ENCODE results near the gene COG6. TPM values are rescaled to one million over a fixed set of nuclear protein-coding genes. Genes with fewer than 3 reads are reported as not detected.

COG6 gene
- total and polyA plus RNA-seq, 2 of the 4 experiments (the other 2 are of a cell fraction): 22.8 to 37.5 TPM

DNA sequence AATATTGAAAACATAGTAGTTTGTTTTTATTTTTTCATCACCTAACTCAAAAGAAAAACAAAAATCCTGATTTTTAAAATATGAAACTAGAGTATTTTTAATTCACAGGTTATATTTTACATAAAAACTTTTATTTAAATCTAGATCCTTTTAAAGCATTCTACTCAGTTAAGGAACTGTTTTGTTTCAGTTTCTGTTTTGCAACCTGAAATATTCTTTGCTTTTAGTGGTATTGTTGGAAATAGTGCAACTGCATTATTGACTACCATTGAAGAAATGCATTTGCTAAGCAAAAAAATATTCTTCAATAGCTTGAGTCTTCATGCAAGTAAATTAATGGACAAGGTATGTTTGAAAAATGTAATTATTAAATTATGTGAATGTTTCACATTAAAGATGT, 43.8 kb downstream of the COG6 start (continued):
- TF ChIP-seq, protein P1, sequence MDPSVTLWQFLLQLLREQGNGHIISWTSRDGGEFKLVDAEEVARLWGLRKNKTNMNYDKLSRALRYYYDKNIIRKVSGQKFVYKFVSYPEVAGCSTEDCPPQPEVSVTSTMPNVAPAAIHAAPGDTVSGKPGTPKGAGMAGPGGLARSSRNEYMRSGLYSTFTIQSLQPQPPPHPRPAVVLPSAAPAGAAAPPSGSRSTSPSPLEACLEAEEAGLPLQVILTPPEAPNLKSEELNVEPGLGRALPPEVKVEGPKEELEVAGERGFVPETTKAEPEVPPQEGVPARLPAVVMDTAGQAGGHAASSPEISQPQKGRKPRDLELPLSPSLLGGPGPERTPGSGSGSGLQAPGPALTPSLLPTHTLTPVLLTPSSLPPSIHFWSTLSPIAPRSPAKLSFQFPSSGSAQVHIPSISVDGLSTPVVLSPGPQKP (IDR thresholded peaks at IDR 0.05; ENCODE audit: borderline replicate concordance, low read depth, low read length): no peak
- TF ChIP-seq RCOR1 (IDR thresholded peaks at IDR 0.05; ENCODE audit: insufficient replicate concordance, low read length) (no peak), RAD21 (IDR thresholded peaks at IDR 0.05; ENCODE audit: low read length) (no peak)

DNA sequence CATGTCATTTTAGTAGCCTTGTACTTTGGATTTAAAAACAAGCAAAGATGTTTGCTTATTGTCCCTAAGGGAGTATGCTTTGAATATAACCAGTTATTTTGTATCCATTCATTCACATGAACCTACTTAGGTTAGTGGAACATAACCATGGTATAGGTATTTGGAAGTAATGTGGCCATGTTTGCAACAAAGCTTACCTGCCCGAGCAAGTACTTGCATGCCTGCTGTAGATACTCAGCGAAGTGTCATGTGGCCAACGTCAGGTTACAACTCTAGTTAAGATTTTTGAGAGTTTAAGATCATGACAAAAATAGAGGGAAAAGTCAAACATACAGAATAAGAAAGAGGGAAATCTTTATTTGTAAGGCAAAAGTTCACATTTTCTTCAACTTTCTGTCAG, 57.2 kb downstream of the COG6 start:
- no peaks in the 10 kb centered on the region for H3K9me1 ChIP-seq (ENCODE audit: insufficient read depth, low read length)
- POLR2A ChIA-PET (ENCODE audit: unreplicated experiment): no interaction called here
- H4K91ac ChIP-seq (ENCODE audit: insufficient read depth, low read depth, low read length): no peak overlapping the region
- no peaks in the 10 kb centered on the region for H3K27me3 ChIP-seq (ENCODE audit: control insufficient read depth, insufficient read depth, low read length)
- H3K23ac ChIP-seq (ENCODE audit: low read depth, low read length): no peak overlapping the region
- no peak overlapping the region for H3K18ac ChIP-seq (ENCODE audit: low read depth, low read length)
- no peak overlapping the region for H3K9ac ChIP-seq (ENCODE audit: low read depth, low read length)
- H3K4me2 ChIP-seq (ENCODE audit: low read depth, low read length): no peak overlapping the region
- intact Hi-C loops (cut with micrococcal nuclease) (no loop called here), dilution Hi-C loops (cut with HindIII; ENCODE audit: low sequenced_read_pairs, unreplicated experiment) (no loop called here), in situ Hi-C loops (cut with MboI; ENCODE audit: low sequenced_read_pairs) (no loop called here)
- no peak overlapping the region for H3K27ac ChIP-seq (ENCODE audit: insufficient read depth, low read length)
- peaks cover 5% of the 10 kb centered on the region for H3K36me3 ChIP-seq (ENCODE audit: control insufficient read depth, insufficient read depth, low read length)
- no peak overlapping the region for H3K14ac ChIP-seq (replicated peaks; ENCODE audit: low read depth, low read length)
- no peak overlapping the region for H2BK120ac ChIP-seq (ENCODE audit: low read depth, low read length)
- no peak overlapping the region for H2AK5ac ChIP-seq (ENCODE audit: low read depth, low read length)
- no peak overlapping the region for H2AK9ac ChIP-seq (replicated peaks; ENCODE audit: low read depth, low read length, poor library complexity)
- no peak overlapping the region for H4K5ac ChIP-seq (ENCODE audit: low read depth, low read length)
- H2BK5ac ChIP-seq (ENCODE audit: low read depth, low read length, poor library complexity, severe bottlenecking): no peak overlapping the region
- no peaks in the 10 kb centered on the region for H3K79me1 ChIP-seq (ENCODE audit: low read depth in 1 of 2, low read length in 2 of 2)
- CTCF ChIA-PET: no interaction called here
- H2AFZ ChIP-seq (replicated peaks; ENCODE audit: low read length, poor library complexity): no peak overlapping the region
- no peak overlapping the region for H2BK15ac ChIP-seq (ENCODE audit: low read depth, low read length)
- no peaks in the 10 kb centered on the region for H3K4me1 ChIP-seq (ENCODE audit: control insufficient read depth, insufficient read depth, low read length)
- no CpG with 5 or more reads among the region's 3 CpGs for WGBS, 2 experiments (ENCODE audit: extremely low coverage in 2 of 2, insufficient read length in 1 of 2)
- H4K20me1 ChIP-seq (ENCODE audit: insufficient read depth, low read length): no peaks in the 10 kb centered on the region
- peaks cover 2% of the 10 kb centered on the region; the same call in 1 of the 2 replicates for H3K9me3 ChIP-seq (ENCODE audit: control insufficient read depth, insufficient read depth, low read length)
- DNase-seq (no peak), ATAC-seq (ENCODE audit: low read depth) (no peak)
- BruUV-seq (replicated peaks): no TSS peak
- no peak overlapping the region for H3K4ac ChIP-seq (ENCODE audit: low read depth, low read length)
- no peak overlapping the region for H4K8ac ChIP-seq (ENCODE audit: low read depth in 2 of 2, low read length in 2 of 2)
- H3K4me3 ChIP-seq (ENCODE audit: insufficient read depth, low read depth, low read length): no peak overlapping the region
- H3K56ac ChIP-seq (ENCODE audit: extremely low read depth, insufficient read depth, low read length): no peak overlapping the region
- no peak overlapping the region for H2BK20ac ChIP-seq (ENCODE audit: low read depth, low read length)
- TF ChIP-seq BHLHE40 (IDR thresholded peaks at IDR 0.05; ENCODE audit: low read depth, low read length) (no peak), RFX5 (IDR thresholded peaks at IDR 0.05; ENCODE audit: low read depth, low read length) (no peak), MAFK (IDR thresholded peaks at IDR 0.05; ENCODE audit: low read depth, low read length) (no peak), POLR2A (IDR thresholded peaks at IDR 0.05; ENCODE audit: low read depth, low read length) (no peak), MAZ (IDR thresholded peaks at IDR 0.05; ENCODE audit: borderline replicate concordance, low read depth, low read length) (no peak), MXI1 (IDR thresholded peaks at IDR 0.05; ENCODE audit: borderline replicate concordance, low read depth, low read length) (no peak), RAD21 (IDR thresholded peaks at IDR 0.05; ENCODE audit: low read length) (no peak), RCOR1 (IDR thresholded peaks at IDR 0.05; ENCODE audit: insufficient replicate concordance, low read length) (no peak), SMC3 (IDR thresholded peaks at IDR 0.05; ENCODE audit: low read depth, low read length) (no peak), NFE2L2 (IDR thresholded peaks at IDR 0.05; ENCODE audit: low read depth, low read length) (no peak), CEBPB (IDR thresholded peaks at IDR 0.05; ENCODE audit: low read depth, low read length) (no peak), FOS (IDR thresholded peaks at IDR 0.05; ENCODE audit: low read depth, low read length) (no peak)
- TF ChIP-seq, protein P2, sequence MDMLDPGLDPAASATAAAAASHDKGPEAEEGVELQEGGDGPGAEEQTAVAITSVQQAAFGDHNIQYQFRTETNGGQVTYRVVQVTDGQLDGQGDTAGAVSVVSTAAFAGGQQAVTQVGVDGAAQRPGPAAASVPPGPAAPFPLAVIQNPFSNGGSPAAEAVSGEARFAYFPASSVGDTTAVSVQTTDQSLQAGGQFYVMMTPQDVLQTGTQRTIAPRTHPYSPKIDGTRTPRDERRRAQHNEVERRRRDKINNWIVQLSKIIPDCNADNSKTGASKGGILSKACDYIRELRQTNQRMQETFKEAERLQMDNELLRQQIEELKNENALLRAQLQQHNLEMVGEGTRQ (IDR thresholded peaks at IDR 0.05; ENCODE audit: low read depth, low read length): no peak
- TF ChIP-seq, protein P1 (IDR thresholded peaks at IDR 0.05; ENCODE audit: borderline replicate concordance, low read depth, low read length): no peak

All from IMR-90 (cell line).